K562 (cell line): ENCODE data around the gene MYO1A. TPM values are rescaled to one million over a fixed set of nuclear protein-coding genes. Genes with fewer than 3 reads are reported as not detected.

Experiments
- BMI1 ChIP-seq: fragments of 150-350 bp; IDR thresholded peaks from 2 replicates; pipeline ENCODE4 v1.6.1; 2014; ENCODE audit warnings: low read length
- CC2D1A ChIP-seq: fragments of 450-650 bp; IDR thresholded peaks from 2 replicates; pipeline ENCODE4 v1.6.1; 2017; ENCODE audit warnings: mild to moderate bottlenecking
- CEBPG ChIP-seq, 3 experiments: fragments of 200-800 bp in 1 of 3; sonication (Bioruptor generic) in 1 of 3; sonication (generic) in 1 of 3; formaldehyde crosslinking in 1 of 3; IDR thresholded peaks in 2 of 3; conservative IDR thresholded peaks in 1 of 3; 2 replicates each; pipeline versions ENCODE4 v1.6.1 to v1.8.0; 2016 to 2022; ENCODE audit warnings: missing compliant biosample characterization in 2 of 3, missing genetic modification characterization in 2 of 3, mild to moderate bottlenecking in 1 of 3, missing genetic modification reagents in 1 of 3
- CTBP1 ChIP-seq: fragments of 450-650 bp; IDR thresholded peaks from 2 replicates; pipeline ENCODE4 v1.6.1; 2016; ENCODE audit warnings: borderline replicate concordance
- CXXC5 ChIP-seq: fragments of 250-450 bp; sonication (Bioruptor Pico); IDR thresholded peaks from 2 replicates; pipeline ENCODE4 v1.8.0; 2022; ENCODE audit warnings: inconsistent platforms, mild to moderate bottlenecking, moderate library complexity
- FOS ChIP-seq: IDR thresholded peaks from 3 replicates; pipeline ENCODE4 v1.6.1; 2011; ENCODE audit not compliant: insufficient read length; ENCODE audit errors: extremely low read depth
- GABPB1 ChIP-seq: sonication (generic); formaldehyde crosslinking; IDR thresholded peaks from 2 replicates; pipeline ENCODE4 v1.8.0; 2022; ENCODE audit warnings: mild to moderate bottlenecking, missing genetic modification reagents
- HDAC1 ChIP-seq, 2 experiments: fragments of 450-650 bp; IDR thresholded peaks; 2 replicates each; pipeline ENCODE4 v1.6.1; 2016 to 2017; ENCODE audit warnings: inconsistent platforms in 1 of 2, mild to moderate bottlenecking in 1 of 2, moderate library complexity in 1 of 2
- HNRNPLL ChIP-seq: fragments of 200-400 bp; formaldehyde crosslinking; IDR thresholded peaks from 2 replicates; pipeline ENCODE4 v1.6.1; 2017; ENCODE audit warnings: low read length, low read depth, mild to moderate bottlenecking; ENCODE audit not compliant: poor library complexity, severe bottlenecking
- LARP7 ChIP-seq: fragments of 450-650 bp; IDR thresholded peaks from 2 replicates; pipeline ENCODE4 v1.6.1; 2016
- MYBL2 ChIP-seq, 2 experiments: fragments of 450-650 bp in 1 of 2; sonication (generic) in 1 of 2; formaldehyde crosslinking in 1 of 2; IDR thresholded peaks; 2 replicates each; pipeline versions ENCODE4 v1.6.1 to v1.8.1; 2017 to 2022; ENCODE audit warnings: borderline replicate concordance in 1 of 2, inconsistent platforms in 1 of 2, low read depth in 1 of 2, mild to moderate bottlenecking in 1 of 2, missing genetic modification reagents in 1 of 2, moderate library complexity in 1 of 2
- POLR2A ChIP-seq: fragments of 450-650 bp; conservative IDR thresholded peaks from 2 replicates; pipeline ENCODE4 v1.6.1; 2016
- PRMT5 ChIP-seq: sonication (generic); formaldehyde crosslinking; IDR thresholded peaks from 2 replicates; pipeline ENCODE4 v1.5.0; 2020; ENCODE audit warnings: missing genetic modification reagents
- PYGO2 ChIP-seq: fragments of 450-650 bp; IDR thresholded peaks from 2 replicates; pipeline ENCODE4 v1.6.1; 2016; ENCODE audit warnings: mild to moderate bottlenecking, missing genetic modification characterization, moderate library complexity, missing compliant biosample characterization
- RAD51 ChIP-seq: fragments of 450-650 bp; IDR thresholded peaks from 2 replicates; pipeline ENCODE4 v1.7.1; 2016; ENCODE audit warnings: low read depth, mild to moderate bottlenecking, borderline replicate concordance
- RB1 ChIP-seq: fragments of 450-650 bp; IDR thresholded peaks from 2 replicates; pipeline ENCODE4 v1.6.1; 2017; ENCODE audit warnings: low read depth, mild to moderate bottlenecking
- RNF2 ChIP-seq: sonication (generic); IDR thresholded peaks from 2 replicates; pipeline ENCODE4 v1.6.1; 2016
- SIRT6 ChIP-seq: IDR thresholded peaks from one replicate; pipeline ENCODE4 v1.6.1; 2012; ENCODE audit warnings: low read depth, mild to moderate bottlenecking, control low read depth, inconsistent platforms, low read length, moderate library complexity
- SMC3 ChIP-seq: conservative IDR thresholded peaks from 2 replicates; pipeline ENCODE4 v1.6.1; 2011; ENCODE audit warnings: low read depth, low read length, improper control_type of control experiment; ENCODE audit not compliant: insufficient read depth
- ZBTB1 ChIP-seq: sonication (generic); formaldehyde crosslinking; IDR thresholded peaks from 2 replicates; pipeline ENCODE4 v1.8.1; 2023; ENCODE audit warnings: missing genetic modification reagents, low read depth, mild to moderate bottlenecking, borderline replicate concordance
- ZFX ChIP-seq: sonication (generic); formaldehyde crosslinking; IDR thresholded peaks from 2 replicates; pipeline ENCODE4 v1.8.0; 2022; ENCODE audit warnings: mild to moderate bottlenecking, missing genetic modification reagents, moderate library complexity
- ZNF184 ChIP-seq: sonication (generic); formaldehyde crosslinking; IDR thresholded peaks from 2 replicates; pipeline ENCODE4 v1.5.0; 2020; ENCODE audit warnings: missing genetic modification reagents
- ZNF583 ChIP-seq: fragments of 250-450 bp; sonication (Bioruptor Pico); IDR thresholded peaks from 2 replicates; pipeline ENCODE4 v1.4.0; 2020
- polyA plus RNA-seq, 8 experiments: library from polyadenylated mRNA; depleted of rRNA in 4 of 8; stranded (reverse) in 5 of 8; unstranded in 3 of 8; fragments of >200 nt; fragmentation: Nextera tagmentation in 2 of 8; fragmentation: Illumina TruSeq in 1 of 8; extraction: Ambion mirVana in 2 of 8; extraction: Trizol in 1 of 8; gene quantifications; 2 replicates each; pipeline versions ENCODE4 v1.2.1 to v1.2.3, GENCODE V29; 2011 to 2014; ENCODE audit warnings: inconsistent platforms in 1 of 8, missing spikeins in 1 of 8
- total RNA-seq, 7 experiments: library from RNA; depleted of rRNA in 6 of 7; stranded (reverse); fragments of >200 nt in 6 of 7; fragmentation: Illumina TruSeq in 2 of 7; extraction: Trizol in 2 of 7; gene quantifications; 2 replicates each; pipeline versions ENCODE4 v1.2.1 to v1.2.3, GENCODE V29; 2011 to 2021; ENCODE audit warnings: low replicate concordance in 1 of 7
- TF ChIP-seq, protein P1 (sequence below): fragments of 250-450 bp; sonication (Bioruptor Pico); IDR thresholded peaks from 2 replicates; pipeline ENCODE4 v1.4.0; 2020; ENCODE audit warnings: borderline replicate concordance
- TF ChIP-seq, protein P2 (sequence below): IDR thresholded peaks from 2 replicates; pipeline ENCODE4 v1.6.1; 2012; ENCODE audit warnings: low read depth, low read length, improper control_type of control experiment, borderline replicate concordance
- TF ChIP-seq, protein P3 (sequence below): fragments of 200-800 bp; sonication (Bioruptor generic); IDR thresholded peaks from 2 replicates; pipeline ENCODE4 v1.6.1; 2017; ENCODE audit warnings: missing genetic modification characterization, missing compliant biosample characterization

The MYO1A gene
- total and polyA plus RNA-seq, 9 of the 15 experiments (the other 6 are each of a cell fraction or from before 2014, with no cell fraction given): 0.03 to 0.29 (median 0.14) TPM; not detected in 2

DNA sequence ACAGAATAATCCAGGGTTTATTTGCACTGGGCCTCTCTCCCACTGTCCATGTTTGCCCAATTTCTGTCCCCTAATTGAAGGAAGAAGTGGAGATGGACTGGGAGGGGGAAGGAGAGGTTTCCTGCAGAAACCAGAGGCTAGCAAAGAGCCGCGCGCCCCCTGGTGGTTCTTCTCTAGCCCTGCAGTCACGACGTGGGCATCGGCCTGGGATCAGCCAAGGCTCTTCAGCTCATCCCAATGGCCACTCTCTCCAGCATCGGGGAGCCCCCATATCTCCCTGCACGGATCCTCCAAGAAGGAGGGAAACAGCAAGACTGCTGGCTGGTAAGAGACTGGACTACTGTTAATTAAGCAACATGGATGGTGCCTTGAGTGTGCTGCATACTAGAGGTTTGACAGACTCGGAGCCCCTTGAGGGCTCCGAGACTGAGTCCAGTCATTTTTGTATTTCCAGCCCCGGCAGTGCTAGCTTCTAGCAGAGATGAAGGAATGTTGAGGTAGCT lies 62.3 kb downstream of the MYO1A start (continued):
- TF ChIP-seq PRMT5 (CRISPR knock-in tag) (no peak), ZNF583 (CRISPR knock-in tag) (no peak), MYBL2 (IDR thresholded peaks at IDR 0.05; ENCODE audit: low read depth) (no peak), MYBL2 (CRISPR knock-in tag; IDR thresholded peaks at IDR 0.05; ENCODE audit: borderline replicate concordance) (no peak), ZNF184 (no peak), PYGO2 (no peak), CEBPG (CRISPR knock-in tag; IDR thresholded peaks at IDR 0.05) (no peak; the same call in 1 of the 2 replicates), CEBPG (tag; conservative IDR thresholded peaks at IDR 0.05 in 1 of 2, IDR thresholded peaks at IDR 0.05 in 1 of 2) (no peak), HNRNPLL (no peak), SMC3 (peak; percentile 97), CTBP1 (peak; percentile 49; the same call in 1 of the 2 replicates), BMI1 (no peak), ZFX (0 out of 2 replicates have a peak, but pooled peaks have one; percentile 0), CC2D1A (peak; percentile 91), RNF2 (no peak), RAD51 (no peak), ZBTB1 (CRISPR knock-in tag) (no peak), GABPB1 (CRISPR knock-in tag) (peak; percentile 78), HDAC1 (IDR thresholded peaks at IDR 0.05) (0 out of 4 replicates have a peak, but pooled peaks of 1 of the 2 experiments have one; percentile 10), CXXC5 (CRISPR knock-in tag) (peak; percentile 31; the same call in 1 of the 2 replicates), POLR2A (no peak), SIRT6 (no peak), FOS (no peak), RB1 (peak; percentile 64; the same call in 1 of the 2 replicates), LARP7 (no peak)
- TF ChIP-seq, protein P1, sequence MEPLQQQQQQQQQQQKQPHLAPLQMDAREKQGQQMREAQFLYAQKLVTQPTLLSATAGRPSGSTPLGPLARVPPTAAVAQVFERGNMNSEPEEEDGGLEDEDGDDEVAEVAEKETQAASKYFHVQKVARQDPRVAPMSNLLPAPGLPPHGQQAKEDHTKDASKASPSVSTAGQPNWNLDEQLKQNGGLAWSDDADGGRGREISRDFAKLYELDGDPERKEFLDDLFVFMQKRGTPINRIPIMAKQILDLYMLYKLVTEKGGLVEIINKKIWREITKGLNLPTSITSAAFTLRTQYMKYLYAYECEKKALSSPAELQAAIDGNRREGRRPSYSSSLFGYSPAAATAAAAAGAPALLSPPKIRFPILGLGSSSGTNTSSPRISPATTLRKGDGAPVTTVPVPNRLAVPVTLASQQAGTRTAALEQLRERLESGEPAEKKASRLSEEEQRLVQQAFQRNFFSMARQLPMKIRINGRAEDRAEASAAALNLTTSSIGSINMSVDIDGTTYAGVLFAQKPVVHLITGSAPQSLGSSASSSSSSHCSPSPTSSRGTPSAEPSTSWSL (CRISPR knock-in tag): no peak
- TF ChIP-seq, protein P2, sequence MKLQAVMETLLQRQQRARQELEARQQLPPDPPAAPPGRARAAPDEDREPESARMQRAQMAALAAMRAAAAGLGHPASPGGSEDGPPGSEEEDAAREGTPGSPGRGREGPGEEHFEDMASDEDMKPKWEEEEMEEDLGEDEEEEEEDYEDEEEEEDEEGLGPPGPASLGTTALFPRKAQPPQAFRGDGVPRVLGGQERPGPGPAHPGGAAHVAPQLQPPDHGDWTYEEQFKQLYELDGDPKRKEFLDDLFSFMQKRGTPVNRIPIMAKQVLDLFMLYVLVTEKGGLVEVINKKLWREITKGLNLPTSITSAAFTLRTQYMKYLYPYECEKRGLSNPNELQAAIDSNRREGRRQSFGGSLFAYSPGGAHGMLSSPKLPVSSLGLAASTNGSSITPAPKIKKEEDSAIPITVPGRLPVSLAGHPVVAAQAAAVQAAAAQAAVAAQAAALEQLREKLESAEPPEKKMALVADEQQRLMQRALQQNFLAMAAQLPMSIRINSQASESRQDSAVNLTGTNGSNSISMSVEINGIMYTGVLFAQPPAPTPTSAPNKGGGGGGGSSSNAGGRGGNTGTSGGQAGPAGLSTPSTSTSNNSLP: no peak
- TF ChIP-seq, protein P3, sequence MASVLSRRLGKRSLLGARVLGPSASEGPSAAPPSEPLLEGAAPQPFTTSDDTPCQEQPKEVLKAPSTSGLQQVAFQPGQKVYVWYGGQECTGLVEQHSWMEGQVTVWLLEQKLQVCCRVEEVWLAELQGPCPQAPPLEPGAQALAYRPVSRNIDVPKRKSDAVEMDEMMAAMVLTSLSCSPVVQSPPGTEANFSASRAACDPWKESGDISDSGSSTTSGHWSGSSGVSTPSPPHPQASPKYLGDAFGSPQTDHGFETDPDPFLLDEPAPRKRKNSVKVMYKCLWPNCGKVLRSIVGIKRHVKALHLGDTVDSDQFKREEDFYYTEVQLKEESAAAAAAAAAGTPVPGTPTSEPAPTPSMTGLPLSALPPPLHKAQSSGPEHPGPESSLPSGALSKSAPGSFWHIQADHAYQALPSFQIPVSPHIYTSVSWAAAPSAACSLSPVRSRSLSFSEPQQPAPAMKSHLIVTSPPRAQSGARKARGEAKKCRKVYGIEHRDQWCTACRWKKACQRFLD (CRISPR knock-in tag): 0 out of 2 replicates have a peak, but pooled peaks have one; percentile 12
